ENCODE results near the gene TRPC6.

- TF ChIP-seq CTCF (IDR thresholded peaks at IDR 0.05) (no peak), POLR2A (IDR thresholded peaks at IDR 0.05) (no peak)
These were observed 112.8 kb downstream of the TRPC6 start for GRCh38 chr11:101470881-101471520.
